H9 (cell line): Measurements from ENCODE around the gene BACH2. TPM values are rescaled to one million over a fixed set of nuclear protein-coding genes. Genes with fewer than 3 reads are reported as not detected.
"Not testable (repeated sequence)": the region's sequence is repeated elsewhere in the genome, so short reads cannot be mapped to it uniquely, and the experiment has no call there.

Experiments
- DNase-seq: peaks from one replicate; pipeline ENCODE4 v3.0.0-alpha.2; 2017
- H2AFZ ChIP-seq: one replicate; pipeline ENCODE4 v1.6.1; 2013; ENCODE audit warnings: mild to moderate bottlenecking, low read length, control low read depth, moderate library complexity
- H2AK5ac ChIP-seq: 2 replicates; pipeline ENCODE4 v1.6.1; 2013; ENCODE audit warnings: low read length, control low read depth, mixed read lengths; ENCODE audit not compliant: insufficient read length
- H2BK120ac ChIP-seq: one replicate; pipeline ENCODE4 v1.6.1; 2013; ENCODE audit warnings: low read depth, mild to moderate bottlenecking, low read length, control low read depth, inconsistent platforms; ENCODE audit not compliant: poor library complexity, severe bottlenecking
- H2BK12ac ChIP-seq: 2 replicates; pipeline ENCODE4 v1.6.1; 2013; ENCODE audit warnings: low read length, control low read depth, mixed read lengths, low read depth; ENCODE audit not compliant: insufficient read length
- H2BK15ac ChIP-seq: 2 replicates; pipeline ENCODE4 v1.6.1; 2013; ENCODE audit warnings: low read depth, low read length, control low read depth
- H2BK20ac ChIP-seq: one replicate; pipeline ENCODE4 v1.6.1; 2013; ENCODE audit warnings: low read depth, mild to moderate bottlenecking, low read length, control low read depth, inconsistent platforms; ENCODE audit not compliant: poor library complexity, severe bottlenecking
- H2BK5ac ChIP-seq: 2 replicates; pipeline ENCODE4 v1.6.1; 2013; ENCODE audit warnings: low read length, control low read depth, mixed read lengths; ENCODE audit not compliant: insufficient read length
- H3K14ac ChIP-seq: 2 replicates; pipeline ENCODE4 v1.6.1; 2013; ENCODE audit warnings: low read length, control low read depth; ENCODE audit not compliant: insufficient read depth
- H3K18ac ChIP-seq: 2 replicates; pipeline ENCODE4 v1.6.1; 2013; ENCODE audit warnings: low read depth, mild to moderate bottlenecking, mixed read lengths, low read length, control low read depth; ENCODE audit not compliant: insufficient read length
- H3K23ac ChIP-seq: 2 replicates; pipeline ENCODE4 v1.6.1; 2013; ENCODE audit warnings: low read length, control low read depth, mixed read lengths, low read depth; ENCODE audit not compliant: insufficient read length
- H3K23me2 ChIP-seq: 2 replicates; pipeline ENCODE4 v1.6.1; 2013; ENCODE audit warnings: low read depth, mild to moderate bottlenecking, mixed read lengths, low read length, control low read depth; ENCODE audit not compliant: insufficient read length, poor library complexity, severe bottlenecking
- H3K27ac ChIP-seq: 2 replicates; pipeline ENCODE4 v1.5.1; 2013; ENCODE audit warnings: low read length, control low read depth, mixed read lengths, low read depth; ENCODE audit not compliant: insufficient read length
- H3K27me3 ChIP-seq: 2 replicates; pipeline ENCODE4 v1.6.1; 2013; ENCODE audit warnings: low read length, control low read depth, inconsistent platforms; ENCODE audit not compliant: insufficient read depth
- H3K4ac ChIP-seq: 2 replicates; pipeline ENCODE4 v1.6.1; 2013; ENCODE audit warnings: low read depth, mild to moderate bottlenecking, control low read depth, inconsistent platforms, low read length, moderate library complexity
- H3K4me1 ChIP-seq: 2 replicates; pipeline ENCODE4 v1.6.1; 2013; ENCODE audit warnings: low read length, control low read depth, inconsistent platforms; ENCODE audit not compliant: insufficient read depth
- H3K4me2 ChIP-seq: 2 replicates; pipeline ENCODE4 v1.6.1; 2013; ENCODE audit warnings: low read length, control low read depth, mixed read lengths; ENCODE audit not compliant: insufficient read length, insufficient read depth
- H3K56ac ChIP-seq: 2 replicates; pipeline ENCODE4 v1.6.1; 2013; ENCODE audit warnings: low read depth, mild to moderate bottlenecking, mixed read lengths, low read length, control low read depth; ENCODE audit not compliant: insufficient read length
- H3K79me1 ChIP-seq: 2 replicates; pipeline ENCODE4 v1.6.1; 2013; ENCODE audit warnings: low read depth, mild to moderate bottlenecking, moderate library complexity, low read length, control low read depth, inconsistent platforms; ENCODE audit not compliant: insufficient read depth, poor library complexity, severe bottlenecking
- H3K79me2 ChIP-seq: 2 replicates; pipeline ENCODE4 v1.6.1; 2013; ENCODE audit warnings: low read length, control low read depth, inconsistent platforms; ENCODE audit not compliant: insufficient read depth
- H3K9ac ChIP-seq: 2 replicates; pipeline ENCODE4 v1.6.1; 2013; ENCODE audit warnings: low read length, control low read depth, mixed read lengths; ENCODE audit not compliant: insufficient read length; ENCODE audit errors: extremely low read depth
- H3K9me3 ChIP-seq: one replicate; pipeline ENCODE4 v1.6.1; 2013; ENCODE audit warnings: low read depth, low read length, inconsistent platforms; ENCODE audit not compliant: control insufficient read depth
- H3T11ph ChIP-seq: one replicate; pipeline ENCODE4 v1.6.1; 2013; ENCODE audit warnings: mild to moderate bottlenecking, low read length, control low read depth, inconsistent platforms
- H4K20me1 ChIP-seq: one replicate; pipeline ENCODE4 v1.6.1; 2013; ENCODE audit not compliant: control insufficient read depth, insufficient read length, insufficient read depth
- H4K5ac ChIP-seq: 2 replicates; pipeline ENCODE4 v1.6.1; 2013; ENCODE audit warnings: low read depth, mild to moderate bottlenecking, mixed read lengths, low read length, control low read depth; ENCODE audit not compliant: insufficient read length
- H4K8ac ChIP-seq: replicated peaks from 2 replicates; pipeline ENCODE4 v1.6.1; 2013; ENCODE audit warnings: low read length, control low read depth, mixed read lengths, low read depth; ENCODE audit not compliant: insufficient read length
- H4K91ac ChIP-seq: 2 replicates; pipeline ENCODE4 v1.6.1; 2013; ENCODE audit warnings: low read depth, mild to moderate bottlenecking, moderate library complexity, mixed read lengths, low read length, control low read depth; ENCODE audit not compliant: insufficient read length
- H3K27ac Mint-ChIP-seq, 3 experiments: 2 replicates in 2 of 3; 3 replicates in 1 of 3; pipeline ENCODE4 v1.8.0; 2020 to 2021; ENCODE audit warnings: mixed read lengths in 3 of 3, mild to moderate bottlenecking in 1 of 3, moderate library complexity in 1 of 3
- H3K27me3 Mint-ChIP-seq: 2 replicates; pipeline ENCODE4 v1.8.0; 2021; ENCODE audit warnings: low read depth, mild to moderate bottlenecking, moderate library complexity, mixed read lengths
- H3K36me3 Mint-ChIP-seq, 3 experiments: 2 replicates in 2 of 3; 3 replicates in 1 of 3; pipeline ENCODE4 v1.8.0; 2020 to 2021; ENCODE audit warnings: low read depth in 3 of 3, mixed read lengths in 3 of 3; ENCODE audit not compliant: insufficient read depth in 1 of 3
- H3K4me1 Mint-ChIP-seq, 2 experiments: 2 replicates each; pipeline ENCODE4 v1.8.0; 2020; ENCODE audit warnings: mixed read lengths in 2 of 2
- H3K4me3 Mint-ChIP-seq, 2 experiments: 2 replicates in 1 of 2; 3 replicates in 1 of 2; pipeline ENCODE4 v1.8.0; 2020 to 2021; ENCODE audit warnings: mild to moderate bottlenecking in 2 of 2, mixed read lengths in 2 of 2, moderate library complexity in 1 of 2
- H3K9me3 Mint-ChIP-seq, 2 experiments: 2 replicates in 1 of 2; 3 replicates in 1 of 2; pipeline ENCODE4 v1.8.0; 2020; ENCODE audit warnings: mild to moderate bottlenecking in 2 of 2, mixed read lengths in 2 of 2, moderate library complexity in 1 of 2
- WGBS: extraction: QIAGEN DNeasy Blood & Tissue Kit; methylation state at CpG from one replicate; pipeline ENCODE4 v1.1.7; 2013; ENCODE audit warnings: missing lambda C conversion rate, low lambda C conversion rate, mixed read lengths; ENCODE audit not compliant: insufficient read length; ENCODE audit errors: extremely low coverage; 5-methylcytosine and 5-hydroxymethylcytosine counted together
- total RNA-seq: library from RNA; stranded (reverse); gene quantifications from 2 replicates; pipeline ENCODE4 v1.2.1, GENCODE V29; 2021
- TF ChIP-seq, protein P1 (sequence below): fragments of 200-600 bp; sonication (generic); conservative IDR thresholded peaks from 3 replicates; pipeline ENCODE4 v1.8.0; 2021; ENCODE audit warnings: antibody characterized with exemption, mild to moderate bottlenecking

Gene BACH2
- total RNA-seq, 1 experiment from 2014 or later: 2.0 TPM

GRCh38 chr6:90131125-90131524 lies 165.5 kb downstream of the BACH2 start:
- Histone ChIP-seq H3K27ac (no peak overlapping the region), H2BK20ac (no peak overlapping the region), H3K4me2 (no peak overlapping the region), H3K18ac (no peak overlapping the region), H3K14ac (no peak overlapping the region), H3K79me1 (no peaks in the 10 kb centered on the region), H3K56ac (no peak overlapping the region), H3K23me2 (no peaks in the 10 kb centered on the region), H3T11ph (no peak overlapping the region), H3K9ac (no peak overlapping the region), H2AK5ac (no peak overlapping the region), H4K91ac (no peak overlapping the region), H4K8ac (no peak overlapping the region), H3K27me3 (no peaks in the 10 kb centered on the region; the same call in 1 of the 2 replicates), H3K79me2 (no peaks in the 10 kb centered on the region), H4K20me1 (no peaks in the 10 kb centered on the region), H2BK12ac (no peak overlapping the region), H2BK15ac (no peak overlapping the region), H3K4ac (no peak overlapping the region), H3K23ac (no peak overlapping the region), H3K9me3 (no peaks in the 10 kb centered on the region), H4K5ac (no peak overlapping the region), H2BK120ac (no peak overlapping the region), H2AFZ (no peak overlapping the region), H2BK5ac (no peak overlapping the region), H3K4me1 (no peaks in the 10 kb centered on the region)
- Mint-ChIP-seq H3K4me3 (no peak overlapping the region), H3K27ac (peak overlapping the region in 1 of 3 experiments; percentile 81; a peak in 1 of 7 replicates), H3K9me3 (no peaks in the 10 kb centered on the region), H3K4me1 (no peaks in the 10 kb centered on the region), H3K27me3 (no peaks in the 10 kb centered on the region), H3K36me3 (no peaks in the 10 kb centered on the region)
- WGBS: no CpG with 5 or more reads among the region's 1 CpG
- TF ChIP-seq, protein P1, sequence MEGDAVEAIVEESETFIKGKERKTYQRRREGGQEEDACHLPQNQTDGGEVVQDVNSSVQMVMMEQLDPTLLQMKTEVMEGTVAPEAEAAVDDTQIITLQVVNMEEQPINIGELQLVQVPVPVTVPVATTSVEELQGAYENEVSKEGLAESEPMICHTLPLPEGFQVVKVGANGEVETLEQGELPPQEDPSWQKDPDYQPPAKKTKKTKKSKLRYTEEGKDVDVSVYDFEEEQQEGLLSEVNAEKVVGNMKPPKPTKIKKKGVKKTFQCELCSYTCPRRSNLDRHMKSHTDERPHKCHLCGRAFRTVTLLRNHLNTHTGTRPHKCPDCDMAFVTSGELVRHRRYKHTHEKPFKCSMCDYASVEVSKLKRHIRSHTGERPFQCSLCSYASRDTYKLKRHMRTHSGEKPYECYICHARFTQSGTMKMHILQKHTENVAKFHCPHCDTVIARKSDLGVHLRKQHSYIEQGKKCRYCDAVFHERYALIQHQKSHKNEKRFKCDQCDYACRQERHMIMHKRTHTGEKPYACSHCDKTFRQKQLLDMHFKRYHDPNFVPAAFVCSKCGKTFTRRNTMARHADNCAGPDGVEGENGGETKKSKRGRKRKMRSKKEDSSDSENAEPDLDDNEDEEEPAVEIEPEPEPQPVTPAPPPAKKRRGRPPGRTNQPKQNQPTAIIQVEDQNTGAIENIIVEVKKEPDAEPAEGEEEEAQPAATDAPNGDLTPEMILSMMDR: no peak
- no peak for DNase-seq

DNA sequence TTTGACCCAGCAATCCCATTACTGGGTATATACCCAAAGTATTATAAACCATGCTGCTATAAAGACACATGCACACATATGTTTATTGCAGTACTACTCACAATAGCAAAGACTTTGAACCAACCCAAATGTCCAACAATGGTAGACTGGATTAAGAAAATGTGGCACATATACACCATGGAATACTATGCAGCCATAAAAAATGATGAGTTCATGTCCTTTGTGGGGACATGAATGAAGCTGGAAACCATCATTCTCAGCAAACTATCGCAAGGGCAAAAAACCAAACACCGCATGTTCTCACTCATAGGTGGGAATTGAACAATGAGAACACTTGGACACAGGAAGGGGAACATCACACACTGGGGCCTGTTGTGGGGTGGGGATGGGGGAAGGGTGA lies 168.0 kb downstream of the BACH2 start:
- not testable (repeated sequence) for H3K4me1 ChIP-seq, H3K27me3 ChIP-seq, H2BK120ac ChIP-seq, H2BK12ac ChIP-seq, H3T11ph ChIP-seq, H3K14ac ChIP-seq, H3K36me3 Mint-ChIP-seq, H3K9me3 ChIP-seq, H4K20me1 ChIP-seq, DNase-seq, H2BK5ac ChIP-seq, H3K4me1 Mint-ChIP-seq, H3K9me3 Mint-ChIP-seq, H3K27ac Mint-ChIP-seq, H3K23me2 ChIP-seq, H2AFZ ChIP-seq, H4K5ac ChIP-seq, H3K79me2 ChIP-seq, H3K23ac ChIP-seq, H3K27me3 Mint-ChIP-seq, H3K4me2 ChIP-seq, H3K79me1 ChIP-seq, H3K9ac ChIP-seq, H3K56ac ChIP-seq, H3K27ac ChIP-seq, H4K8ac ChIP-seq, H4K91ac ChIP-seq, H3K4me3 Mint-ChIP-seq, H2BK15ac ChIP-seq, H2BK20ac ChIP-seq, H3K18ac ChIP-seq, H2AK5ac ChIP-seq, H3K4ac ChIP-seq
- WGBS: no CpG with 5 or more reads among the region's 2 CpGs
